Measurements from ENCODE around the gene FOXN3. TPM values are rescaled to one million over a fixed set of nuclear protein-coding genes. Genes with fewer than 3 reads are reported as not detected.

The FOXN3 gene
- total RNA-seq, 4 donors from 2014 or later: 27.4 to 91.4 (median 39.2) TPM

GRCh38 chr14:89125216-89125615 is 291.8 kb downstream of the FOXN3 start:
- intact Hi-C loops (cut with DNase I): no loop called here
- Histone ChIP-seq H3K4me3 (no peak overlapping the region), H3K4me1 (no peaks in the 10 kb centered on the region), H3K27me3 (no peaks in the 10 kb centered on the region), H3K36me3 (no peaks in the 10 kb centered on the region), H3K9me3 (peaks cover 0 to 4% (median 0%) of the 10 kb centered on the region in 3 donors), H3K27ac (no peak overlapping the region)
- 39 to 43% methylated on average over 4 of the region's 4 CpGs for WGBS, 2 donors
- TF ChIP-seq CTCF (IDR thresholded peaks at IDR 0.05) (no peak), POLR2A (IDR thresholded peaks at IDR 0.05) (no peak)
- no peak for DNase-seq

- DNase-seq: no peak
These were observed 293.2 kb downstream of the FOXN3 start for GRCh38 chr14:89123851-89124250.

GRCh38 chr14:89123215-89123614 is 293.8 kb downstream of the FOXN3 start:
- Histone ChIP-seq H3K9me3 (peaks cover 0 to 13% (median 6%) of the 10 kb centered on the region in 3 donors), H3K4me3 (no peak overlapping the region), H3K36me3 (no peaks in the 10 kb centered on the region), H3K27me3 (no peaks in the 10 kb centered on the region), H3K27ac (no peak overlapping the region), H3K4me1 (no peaks in the 10 kb centered on the region)
- intact Hi-C loops (cut with DNase I): no loop called here
- WGBS, 2 donors: 85 to 93% methylated on average over 9 to 10 of the region's 10 CpGs
- no peak for DNase-seq
- no peak for TF ChIP-seq CTCF (IDR thresholded peaks at IDR 0.05)
- no peak for TF ChIP-seq POLR2A (IDR thresholded peaks at IDR 0.05)

More at GRCh38 chr14:89123851-89124250, 293.2 kb downstream of the FOXN3 start:
- Histone ChIP-seq H3K27ac (no peak overlapping the region), H3K36me3 (no peaks in the 10 kb centered on the region), H3K9me3 (peaks cover 0 to 13% (median 6%) of the 10 kb centered on the region in 3 donors), H3K4me3 (no peak overlapping the region), H3K27me3 (no peaks in the 10 kb centered on the region), H3K4me1 (no peaks in the 10 kb centered on the region)
- TF ChIP-seq POLR2A (IDR thresholded peaks at IDR 0.05): no peak
- TF ChIP-seq CTCF (IDR thresholded peaks at IDR 0.05): no peak
- intact Hi-C loops (cut with DNase I): no loop called here
- 50 to 56% methylated on average over 1 of the region's 1 CpG for WGBS, 2 donors

GRCh38 chr14:89121968-89122620 is 294.9 kb downstream of the FOXN3 start:
- H3K36me3 ChIP-seq: no peaks in the 10 kb centered on the region
- TF ChIP-seq POLR2A (IDR thresholded peaks at IDR 0.05) (no peak), CTCF (IDR thresholded peaks at IDR 0.05) (no peak)
- H3K9me3 ChIP-seq: peaks cover 0 to 13% (median 6%) of the 10 kb centered on the region in 3 donors
- intact Hi-C loops (cut with DNase I): no loop called here
- DNase-seq: no peak
- no peaks in the 10 kb centered on the region for H3K4me1 ChIP-seq
- 28 to 36% methylated on average over 4 of the region's 4 CpGs for WGBS, 2 donors
- no peaks in the 10 kb centered on the region for H3K27me3 ChIP-seq
- no peak overlapping the region for H3K27ac ChIP-seq
- no peak overlapping the region for H3K4me3 ChIP-seq

GRCh38 chr14:89117012-89117411 is 300.0 kb downstream of the FOXN3 start:
- DNase-seq: no peak
- H3K36me3 ChIP-seq: no peaks in the 10 kb centered on the region
- no peaks in the 10 kb centered on the region for H3K27me3 ChIP-seq
- TF ChIP-seq POLR2A (IDR thresholded peaks at IDR 0.05): no peak
- TF ChIP-seq CTCF (IDR thresholded peaks at IDR 0.05): no peak
- H3K9me3 ChIP-seq: peaks cover 0 to 13% (median 6%) of the 10 kb centered on the region in 3 donors
- 78 to 86% methylated on average over 5 of the region's 5 CpGs for WGBS, 2 donors
- H3K4me3 ChIP-seq: no peak overlapping the region
- no peaks in the 10 kb centered on the region for H3K4me1 ChIP-seq
- intact Hi-C loops (cut with DNase I): no loop called here
- H3K27ac ChIP-seq: no peak overlapping the region
